DMS114 treated with DMSO at 0.1 percent for 48 hours (cell line): ENCODE results near the gene PABPC1L.

Source experiments
- DNase-seq: peaks from one replicate; lab custom pipeline; 2025; ENCODE audit not compliant: unreplicated experiment; lab: John Stamatoyannopoulos, UW

PABPC1L gene

GRCh38 chr20:44942264-44942973, 32.6 kb downstream of the PABPC1L start:
- no peak for DNase-seq

GRCh38 chr20:44943828-44944227, 34.0 kb downstream of the PABPC1L start:
- no peak for DNase-seq

- DNase-seq, result no peak
Measured at GRCh38 chr20:44945261-44945660, 35.4 kb downstream of the PABPC1L start.

- no peak for DNase-seq
Measured at GRCh38 chr20:44946271-44946852, 36.5 kb downstream of the PABPC1L start.

GRCh38 chr20:44948107-44948506, 38.2 kb downstream of the PABPC1L start:
- DNase-seq, result no peak

GRCh38 chr20:44948513-44948912, 38.7 kb downstream of the PABPC1L start:
- DNase-seq, result no peak

GRCh38 chr20:44950368-44950767, 40.5 kb downstream of the PABPC1L start:
- DNase-seq, result no peak

- no peak for DNase-seq
Measured at GRCh38 chr20:44952731-44953130, 42.9 kb downstream of the PABPC1L start.

- DNase-seq, result no peak
Measured at GRCh38 chr20:44954211-44954610, 44.4 kb downstream of the PABPC1L start.

GRCh38 chr20:44955270-44955669, 45.4 kb downstream of the PABPC1L start:
- no peak for DNase-seq

GRCh38 chr20:44956410-44956809, 46.5 kb downstream of the PABPC1L start:
- no peak for DNase-seq

GRCh38 chr20:44958276-44958675, 48.4 kb downstream of the PABPC1L start:
- no peak for DNase-seq

GRCh38 chr20:44959082-44959637, 49.3 kb downstream of the PABPC1L start:
- no peak for DNase-seq

- DNase-seq, result peak; percentile 13
Measured at GRCh38 chr20:44959638-44960102, 49.8 kb downstream of the PABPC1L start.

GRCh38 chr20:44960103-44960852, 50.4 kb downstream of the PABPC1L start, which contains the start of gene TOMM34:
TSS of gene TOMM34 (minus strand) at chr20:44960397. CDS start at chr20:44960333, 64 bp downstream.
- DNase-seq, result peak; percentile 84

GRCh38 chr20:44961011-44961869, 51.4 kb downstream of the PABPC1L start:
- no peak for DNase-seq

GRCh38 chr20:44961870-44962267, 52.0 kb downstream of the PABPC1L start:
- DNase-seq, result no peak

GRCh38 chr20:44962483-44962882, 52.6 kb downstream of the PABPC1L start:
- DNase-seq, result no peak

- no peak for DNase-seq
Measured at GRCh38 chr20:44963325-44964215, 53.7 kb downstream of the PABPC1L start.

GRCh38 chr20:44965651-44966029, 55.8 kb downstream of the PABPC1L start:
- no peak for DNase-seq
